Measurements from ENCODE around the gene C1orf216. TPM values are rescaled to one million over a fixed set of nuclear protein-coding genes. Genes with fewer than 3 reads are reported as not detected.

The C1orf216 gene
- total RNA-seq, 1 experiment from 2014 or later: 10.1 TPM

DNA sequence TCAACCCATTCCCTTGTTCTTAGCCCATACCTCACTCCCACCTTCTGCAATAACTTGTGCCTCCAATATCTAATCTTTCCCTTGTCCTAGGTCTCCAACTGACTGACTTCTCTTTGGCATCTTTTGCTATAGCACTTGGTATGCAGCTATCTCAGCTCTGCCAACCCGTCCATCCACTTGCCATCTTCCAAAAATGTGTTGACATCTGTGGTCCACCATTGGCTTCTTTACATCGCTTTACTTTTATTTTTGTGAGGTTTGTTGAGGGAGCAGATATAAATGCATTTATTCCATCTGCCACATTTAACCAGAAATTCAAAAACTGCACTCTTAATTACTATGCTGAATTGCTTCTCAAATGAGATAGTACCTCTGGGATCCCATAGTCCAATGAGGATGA is 52.5 kb downstream of the C1orf216 start:
- Mint-ChIP-seq H3K9me3 (no peaks in the 10 kb centered on the region), H3K27ac (no peak overlapping the region), H3K27me3 (ENCODE audit: low read depth) (peaks cover 6% of the 10 kb centered on the region), H3K4me1 (peaks cover 12% of the 10 kb centered on the region), H3K4me3 (no peak overlapping the region), H3K36me3 (no peaks in the 10 kb centered on the region)
- no peak for DNase-seq (ENCODE audit: low spot score)
- TF ChIP-seq, protein P1, sequence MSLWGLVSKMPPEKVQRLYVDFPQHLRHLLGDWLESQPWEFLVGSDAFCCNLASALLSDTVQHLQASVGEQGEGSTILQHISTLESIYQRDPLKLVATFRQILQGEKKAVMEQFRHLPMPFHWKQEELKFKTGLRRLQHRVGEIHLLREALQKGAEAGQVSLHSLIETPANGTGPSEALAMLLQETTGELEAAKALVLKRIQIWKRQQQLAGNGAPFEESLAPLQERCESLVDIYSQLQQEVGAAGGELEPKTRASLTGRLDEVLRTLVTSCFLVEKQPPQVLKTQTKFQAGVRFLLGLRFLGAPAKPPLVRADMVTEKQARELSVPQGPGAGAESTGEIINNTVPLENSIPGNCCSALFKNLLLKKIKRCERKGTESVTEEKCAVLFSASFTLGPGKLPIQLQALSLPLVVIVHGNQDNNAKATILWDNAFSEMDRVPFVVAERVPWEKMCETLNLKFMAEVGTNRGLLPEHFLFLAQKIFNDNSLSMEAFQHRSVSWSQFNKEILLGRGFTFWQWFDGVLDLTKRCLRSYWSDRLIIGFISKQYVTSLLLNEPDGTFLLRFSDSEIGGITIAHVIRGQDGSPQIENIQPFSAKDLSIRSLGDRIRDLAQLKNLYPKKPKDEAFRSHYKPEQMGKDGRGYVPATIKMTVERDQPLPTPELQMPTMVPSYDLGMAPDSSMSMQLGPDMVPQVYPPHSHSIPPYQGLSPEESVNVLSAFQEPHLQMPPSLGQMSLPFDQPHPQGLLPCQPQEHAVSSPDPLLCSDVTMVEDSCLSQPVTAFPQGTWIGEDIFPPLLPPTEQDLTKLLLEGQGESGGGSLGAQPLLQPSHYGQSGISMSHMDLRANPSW (CRISPR knock-in tag; conservative IDR thresholded peaks at IDR 0.05; ENCODE audit: low read depth): no peak
- TF ChIP-seq, protein P2, sequence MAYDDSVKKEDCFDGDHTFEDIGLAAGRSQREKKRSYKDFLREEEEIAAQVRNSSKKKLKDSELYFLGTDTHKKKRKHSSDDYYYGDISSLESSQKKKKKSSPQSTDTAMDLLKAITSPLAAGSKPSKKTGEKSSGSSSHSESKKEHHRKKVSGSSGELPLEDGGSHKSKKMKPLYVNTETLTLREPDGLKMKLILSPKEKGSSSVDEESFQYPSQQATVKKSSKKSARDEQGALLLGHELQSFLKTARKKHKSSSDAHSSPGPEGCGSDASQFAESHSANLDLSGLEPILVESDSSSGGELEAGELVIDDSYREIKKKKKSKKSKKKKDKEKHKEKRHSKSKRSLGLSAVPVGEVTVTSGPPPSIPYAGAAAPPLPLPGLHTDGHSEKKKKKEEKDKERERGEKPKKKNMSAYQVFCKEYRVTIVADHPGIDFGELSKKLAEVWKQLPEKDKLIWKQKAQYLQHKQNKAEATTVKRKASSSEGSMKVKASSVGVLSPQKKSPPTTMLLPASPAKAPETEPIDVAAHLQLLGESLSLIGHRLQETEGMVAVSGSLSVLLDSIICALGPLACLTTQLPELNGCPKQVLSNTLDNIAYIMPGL (CRISPR knock-in tag; IDR thresholded peaks at IDR 0.05): no peak
- TF ChIP-seq, protein P3, sequence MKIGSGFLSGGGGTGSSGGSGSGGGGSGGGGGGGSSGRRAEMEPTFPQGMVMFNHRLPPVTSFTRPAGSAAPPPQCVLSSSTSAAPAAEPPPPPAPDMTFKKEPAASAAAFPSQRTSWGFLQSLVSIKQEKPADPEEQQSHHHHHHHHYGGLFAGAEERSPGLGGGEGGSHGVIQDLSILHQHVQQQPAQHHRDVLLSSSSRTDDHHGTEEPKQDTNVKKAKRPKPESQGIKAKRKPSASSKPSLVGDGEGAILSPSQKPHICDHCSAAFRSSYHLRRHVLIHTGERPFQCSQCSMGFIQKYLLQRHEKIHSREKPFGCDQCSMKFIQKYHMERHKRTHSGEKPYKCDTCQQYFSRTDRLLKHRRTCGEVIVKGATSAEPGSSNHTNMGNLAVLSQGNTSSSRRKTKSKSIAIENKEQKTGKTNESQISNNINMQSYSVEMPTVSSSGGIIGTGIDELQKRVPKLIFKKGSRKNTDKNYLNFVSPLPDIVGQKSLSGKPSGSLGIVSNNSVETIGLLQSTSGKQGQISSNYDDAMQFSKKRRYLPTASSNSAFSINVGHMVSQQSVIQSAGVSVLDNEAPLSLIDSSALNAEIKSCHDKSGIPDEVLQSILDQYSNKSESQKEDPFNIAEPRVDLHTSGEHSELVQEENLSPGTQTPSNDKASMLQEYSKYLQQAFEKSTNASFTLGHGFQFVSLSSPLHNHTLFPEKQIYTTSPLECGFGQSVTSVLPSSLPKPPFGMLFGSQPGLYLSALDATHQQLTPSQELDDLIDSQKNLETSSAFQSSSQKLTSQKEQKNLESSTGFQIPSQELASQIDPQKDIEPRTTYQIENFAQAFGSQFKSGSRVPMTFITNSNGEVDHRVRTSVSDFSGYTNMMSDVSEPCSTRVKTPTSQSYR (CRISPR knock-in tag; IDR thresholded peaks at IDR 0.05): no peak
- TF ChIP-seq, protein P4, sequence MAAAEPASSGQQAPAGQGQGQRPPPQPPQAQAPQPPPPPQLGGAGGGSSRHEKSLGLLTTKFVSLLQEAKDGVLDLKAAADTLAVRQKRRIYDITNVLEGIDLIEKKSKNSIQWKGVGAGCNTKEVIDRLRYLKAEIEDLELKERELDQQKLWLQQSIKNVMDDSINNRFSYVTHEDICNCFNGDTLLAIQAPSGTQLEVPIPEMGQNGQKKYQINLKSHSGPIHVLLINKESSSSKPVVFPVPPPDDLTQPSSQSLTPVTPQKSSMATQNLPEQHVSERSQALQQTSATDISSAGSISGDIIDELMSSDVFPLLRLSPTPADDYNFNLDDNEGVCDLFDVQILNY (CRISPR knock-in tag; IDR thresholded peaks at IDR 0.05): no peak
- CTCF ChIA-PET: interaction anchor here (1.1 to 3.1 kb wide), 2 partner anchors 20 to 49 kb away, joined by 4 to 16 read pairs; no protein-coding TSS in a partner anchor
- ATAC-seq: no peak
- POLR2A ChIA-PET: interaction anchor here (0.6 kb wide), 1 partner anchor 125 kb away, joined by 3 read pairs; no protein-coding TSS in a partner anchor

Other genes starting within 250 kb of the C1orf216 start
- 66.3 to 71.7 TPM (median 70.0 TPM) in 3 replicates for gene KIAA0319L, start 161.5 kb downstream of the C1orf216 start, total RNA-seq (2021)
- 35.6 to 39.2 TPM (median 38.2 TPM) in 3 replicates for gene NCDN, start 161.1 kb downstream of the C1orf216 start, total RNA-seq (2021)
- gene TFAP2E, start 145.6 kb downstream of the C1orf216 start, total RNA-seq (2021): 1.5 to 1.7 TPM (median 1.5 TPM) in 3 replicates
- 76.7 to 81.7 TPM (median 80.6 TPM) in 3 replicates for gene PSMB2, start 77.4 kb downstream of the C1orf216 start, total RNA-seq (2021)
- gene CLSPN, start 51.1 kb upstream of the C1orf216 start, total RNA-seq (2021): 34.6 to 37.1 TPM (median 34.6 TPM) in 3 replicates
- 8.7 to 10.3 TPM (median 10.1 TPM) in 3 replicates for gene AGO4, start 89.1 kb upstream of the C1orf216 start, total RNA-seq (2021)
- 77.8 to 81.8 TPM (median 80.6 TPM) in 3 replicates for gene AGO1, start 164.3 kb upstream of the C1orf216 start, total RNA-seq (2021)
- 26.8 to 30.7 TPM (median 27.0 TPM) in 3 replicates for gene AGO3, start 212.2 kb upstream of the C1orf216 start, total RNA-seq (2021)

All from WTC11 (cell line).